ENCODE data around the gene SLC35F3. TPM values are rescaled to one million over a fixed set of nuclear protein-coding genes. Genes with fewer than 3 reads are reported as not detected.

Gene SLC35F3
- total RNA-seq, 4 donors from 2014 or later, result 0.82 TPM; not detected in 3

DNA sequence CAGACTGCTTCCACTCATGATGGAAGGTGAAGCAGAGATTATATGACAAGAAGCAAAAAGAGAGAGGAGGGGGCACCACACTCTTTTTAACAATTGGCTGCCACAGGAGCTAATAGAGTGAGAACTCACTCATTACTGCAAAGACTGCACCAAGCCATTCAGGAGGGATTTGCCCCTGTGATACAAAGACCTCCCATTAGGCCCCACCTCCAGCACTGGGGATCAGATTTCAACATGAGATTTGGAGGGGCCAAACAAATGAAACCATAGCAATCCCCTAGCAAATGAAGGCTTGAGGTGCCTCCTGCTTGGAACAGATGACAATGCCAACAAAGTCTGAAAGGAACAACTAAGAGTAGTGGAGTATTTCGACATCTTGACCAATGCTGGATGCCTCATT, 346.3 kb downstream of the SLC35F3 start:
- TF ChIP-seq POLR2A (IDR thresholded peaks at IDR 0.05) (no peak), CTCF (IDR thresholded peaks at IDR 0.05 in 4 of 5, conservative IDR thresholded peaks at IDR 0.05 in 1 of 5) (no peak)
- Histone ChIP-seq H3K27ac (no peak overlapping the region), H3K27me3 (no peaks in the 10 kb centered on the region), H3K4me3 (no peak overlapping the region), H3K4me1 (no peaks in the 10 kb centered on the region), H3K9me3 (no peaks in the 10 kb centered on the region), H3K36me3 (no peaks in the 10 kb centered on the region)
- no peak for ATAC-seq
- intact Hi-C loops (cut with DNase I; ENCODE audit: low total_unique reads), result no loop called here
- in situ Hi-C loops (cut with MboI; ENCODE audit: low sequenced_read_pairs in 4 of 4), result no loop called here
- no peak for DNase-seq

DNA sequence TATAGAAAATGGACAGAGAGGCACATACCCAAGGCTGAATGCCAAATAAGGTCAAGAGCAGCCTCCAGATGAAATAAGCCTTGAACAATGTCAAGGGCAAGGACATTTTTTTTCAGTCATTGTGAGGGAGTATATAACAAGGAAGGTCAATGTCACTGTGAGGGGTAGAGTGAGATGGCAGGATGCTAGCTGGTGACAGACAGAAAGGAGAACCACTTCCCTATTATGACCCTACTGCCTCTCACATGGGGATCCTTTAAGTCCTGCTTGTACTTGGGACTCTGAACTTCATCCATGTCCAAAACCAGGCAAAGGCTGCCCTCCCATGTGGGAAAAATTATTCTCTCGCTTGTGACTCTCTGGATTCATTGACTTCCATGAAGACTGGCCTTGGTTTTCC, 349.3 kb downstream of the SLC35F3 start:
- Histone ChIP-seq H3K4me1 (no peaks in the 10 kb centered on the region), H3K27ac (no peak overlapping the region), H3K4me3 (no peak overlapping the region), H3K36me3 (no peaks in the 10 kb centered on the region), H3K9me3 (no peaks in the 10 kb centered on the region), H3K27me3 (no peaks in the 10 kb centered on the region)
- no peak for TF ChIP-seq CTCF (IDR thresholded peaks at IDR 0.05 in 4 of 5, conservative IDR thresholded peaks at IDR 0.05 in 1 of 5)
- no peak for TF ChIP-seq POLR2A (IDR thresholded peaks at IDR 0.05)
- DNase-seq, result no peak
- in situ Hi-C loops (cut with MboI; ENCODE audit: low sequenced_read_pairs in 4 of 4), result no loop called here
- intact Hi-C loops (cut with DNase I; ENCODE audit: low total_unique reads), result no loop called here
- no peak for ATAC-seq

GRCh38 chr1:234256359-234256758, 351.9 kb downstream of the SLC35F3 start:
- Histone ChIP-seq H3K4me3 (no peak overlapping the region), H3K4me1 (no peaks in the 10 kb centered on the region), H3K27ac (no peak overlapping the region), H3K27me3 (no peaks in the 10 kb centered on the region), H3K36me3 (no peaks in the 10 kb centered on the region), H3K9me3 (no peaks in the 10 kb centered on the region)
- ATAC-seq (no peak), DNase-seq (no peak)
- TF ChIP-seq CTCF (IDR thresholded peaks at IDR 0.05 in 4 of 5, conservative IDR thresholded peaks at IDR 0.05 in 1 of 5) (no peak), POLR2A (IDR thresholded peaks at IDR 0.05) (no peak)
- in situ Hi-C loops (cut with MboI; ENCODE audit: low sequenced_read_pairs in 4 of 4), result no loop called here
- intact Hi-C loops (cut with DNase I; ENCODE audit: low total_unique reads), result no loop called here

DNA sequence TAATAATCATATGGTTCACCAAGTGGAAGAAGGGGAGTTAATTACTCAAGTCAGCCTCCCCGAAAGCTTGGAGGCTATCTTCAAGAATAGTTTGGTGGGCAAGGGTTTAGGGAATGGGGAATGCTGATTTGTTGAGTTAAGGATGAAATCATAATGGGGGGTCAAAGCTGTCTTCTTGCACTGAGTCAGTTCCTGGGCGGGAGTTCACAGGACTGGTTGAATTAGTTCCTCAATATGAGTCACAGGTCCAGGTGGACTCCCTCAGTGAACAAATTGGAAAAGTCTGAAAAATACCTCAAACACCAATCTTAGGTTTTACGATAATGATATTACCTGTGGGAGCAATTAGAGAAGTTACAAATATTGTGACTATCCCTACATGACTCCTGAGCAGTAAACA, 353.6 kb downstream of the SLC35F3 start:
- DNase-seq, result no peak
- no peaks in the 10 kb centered on the region for H3K36me3 ChIP-seq
- H3K4me1 ChIP-seq, result peaks cover 0 to 6% of the 10 kb centered on the region in 2 donors
- H3K27me3 ChIP-seq, result no peaks in the 10 kb centered on the region
- intact Hi-C loops (cut with DNase I; ENCODE audit: low total_unique reads), result no loop called here
- no peak for ATAC-seq
- no peaks in the 10 kb centered on the region for H3K9me3 ChIP-seq
- no peak overlapping the region for H3K4me3 ChIP-seq
- no peak overlapping the region for H3K27ac ChIP-seq
- in situ Hi-C loops (cut with MboI; ENCODE audit: low sequenced_read_pairs in 4 of 4), result no loop called here
- TF ChIP-seq CTCF (IDR thresholded peaks at IDR 0.05 in 4 of 5, conservative IDR thresholded peaks at IDR 0.05 in 1 of 5) (no peak), POLR2A (IDR thresholded peaks at IDR 0.05) (no peak)

DNA sequence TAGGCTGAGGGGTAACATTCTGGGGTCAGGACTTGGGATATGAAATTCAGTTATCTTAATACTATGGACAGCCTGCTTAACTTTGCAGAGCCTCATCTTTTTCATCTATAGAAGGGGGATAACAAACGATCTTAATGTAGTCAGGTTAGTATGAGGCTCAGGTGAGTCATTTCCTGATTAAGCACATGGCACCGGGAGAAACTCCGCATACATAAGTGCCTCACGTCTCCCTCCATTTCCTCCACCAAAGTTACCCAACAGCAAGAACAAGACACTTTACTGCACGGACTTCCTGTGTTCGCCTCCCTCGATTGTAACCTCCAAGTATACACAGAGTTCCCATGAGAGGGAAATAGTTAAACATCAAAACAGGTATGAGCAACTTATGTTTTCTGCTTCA, 356.1 kb downstream of the SLC35F3 start:
- H3K27me3 ChIP-seq, result no peaks in the 10 kb centered on the region
- H3K4me3 ChIP-seq, result no peak overlapping the region
- in situ Hi-C loops (cut with MboI; ENCODE audit: low sequenced_read_pairs in 4 of 4) (no loop called here), intact Hi-C loops (cut with DNase I; ENCODE audit: low total_unique reads) (no loop called here)
- no peaks in the 10 kb centered on the region for H3K36me3 ChIP-seq
- H3K4me1 ChIP-seq, result peaks cover 0 to 6% of the 10 kb centered on the region in 2 donors
- ATAC-seq (no peak), DNase-seq (no peak)
- no peak overlapping the region for H3K27ac ChIP-seq
- H3K9me3 ChIP-seq, result no peaks in the 10 kb centered on the region
- TF ChIP-seq POLR2A (IDR thresholded peaks at IDR 0.05) (no peak), CTCF (IDR thresholded peaks at IDR 0.05 in 4 of 5, conservative IDR thresholded peaks at IDR 0.05 in 1 of 5) (no peak)
